Endodermal cell (in vitro differentiated cells): Measurements from ENCODE around the gene RCOR1. TPM values are rescaled to one million over a fixed set of nuclear protein-coding genes. Genes with fewer than 3 reads are reported as not detected.

Experiments used
- DNase-seq: peaks from one replicate; pipeline ENCODE4 v3.0.0-alpha.2; 2017
- H3K27ac ChIP-seq: 2 replicates; pipeline ENCODE4 v1.5.1; 2013; ENCODE audit warnings: mild to moderate bottlenecking, low read depth, low read length, moderate library complexity
- H3K27me3 ChIP-seq: 2 replicates; pipeline ENCODE4 v1.6.1; 2013; ENCODE audit warnings: mild to moderate bottlenecking, low read length, moderate library complexity; ENCODE audit not compliant: insufficient read depth, control insufficient read depth, poor library complexity, severe bottlenecking
- H3K36me3 ChIP-seq: 2 replicates; pipeline ENCODE4 v1.7.0; 2013; ENCODE audit warnings: mild to moderate bottlenecking, low read length, moderate library complexity; ENCODE audit not compliant: control insufficient read depth, insufficient read depth
- H3K4me1 ChIP-seq: one replicate; pipeline ENCODE4 v1.7.0; 2013; ENCODE audit warnings: low read length; ENCODE audit not compliant: control insufficient read depth, insufficient read depth
- H3K4me3 ChIP-seq: 2 replicates; pipeline ENCODE4 v1.5.1; 2013; ENCODE audit warnings: mild to moderate bottlenecking, low read length, moderate library complexity
- H3K9ac ChIP-seq: 2 replicates; pipeline ENCODE4 v1.6.1; 2013; ENCODE audit warnings: mild to moderate bottlenecking, low read length, moderate library complexity; ENCODE audit not compliant: poor library complexity, severe bottlenecking; ENCODE audit errors: extremely low read depth
- H3K9me3 ChIP-seq: 2 replicates; pipeline ENCODE4 v1.6.1; 2013; ENCODE audit warnings: mild to moderate bottlenecking, low read length, moderate library complexity; ENCODE audit not compliant: control insufficient read depth
- H3K27ac Mint-ChIP-seq: 2 replicates; pipeline ENCODE4 v1.8.0; 2020; ENCODE audit warnings: mixed read lengths
- H3K27me3 Mint-ChIP-seq: 2 replicates; pipeline ENCODE4 v1.8.0; 2021; ENCODE audit warnings: mild to moderate bottlenecking, mixed read lengths; ENCODE audit not compliant: insufficient read depth
- H3K36me3 Mint-ChIP-seq: 2 replicates; pipeline ENCODE4 v1.8.0; 2020; ENCODE audit warnings: low read depth, mixed read lengths
- H3K4me1 Mint-ChIP-seq: 2 replicates; pipeline ENCODE4 v1.8.0; 2020; ENCODE audit warnings: mixed read lengths
- H3K4me3 Mint-ChIP-seq: 2 replicates; pipeline ENCODE4 v1.8.0; 2020; ENCODE audit warnings: mild to moderate bottlenecking, moderate library complexity, mixed read lengths
- H3K9me3 Mint-ChIP-seq: 2 replicates; pipeline ENCODE4 v1.8.0; 2020; ENCODE audit warnings: mild to moderate bottlenecking, mixed read lengths
- CTCF ChIP-seq: fragments of 200-600 bp; sonication (generic); conservative IDR thresholded peaks from 2 replicates; pipeline ENCODE4 v1.5.0; 2021; ENCODE audit warnings: antibody characterized with exemption, mild to moderate bottlenecking
- WGBS, 2 experiments: methylation state at CpG; one replicate each; pipeline versions ENCODE4 v1.1.5 to v1.1.7; 2013; ENCODE audit warnings: missing lambda C conversion rate in 2 of 2, mixed read lengths in 1 of 2; ENCODE audit not compliant: insufficient coverage in 1 of 2, insufficient read length in 1 of 2; 5-methylcytosine and 5-hydroxymethylcytosine counted together
- total RNA-seq, 2 donors: library from RNA; stranded (reverse); fragmentation: NEBNext Ultra II Directional in 1 of 2; extraction: Animal tissue kit (Norgen Biotek cat#: 25700) in 1 of 2; gene quantifications; 2 replicates in 1 of 2; 3 replicates in 1 of 2; pipeline ENCODE4 v1.2.1, GENCODE V29; 2021

The RCOR1 gene
- total RNA-seq, 2 donors from 2014 or later = 30.3 to 31.5 TPM

- no peak overlapping the region for H3K4me3 Mint-ChIP-seq
- H3K4me1 Mint-ChIP-seq = peaks cover 5% of the 10 kb centered on the region
- no peaks in the 10 kb centered on the region for H3K27me3 ChIP-seq
- H3K27ac ChIP-seq = peak overlapping the region; percentile 21
- DNase-seq = no peak
- H3K9ac ChIP-seq = no peak overlapping the region
- TF ChIP-seq CTCF = no peak
- 98% methylated on average over 5 to 6 of the region's 6 CpGs for WGBS, 2 experiments
- H3K27me3 Mint-ChIP-seq = no peaks in the 10 kb centered on the region
- peaks cover 15% of the 10 kb centered on the region for H3K36me3 Mint-ChIP-seq
- no peaks in the 10 kb centered on the region for H3K9me3 ChIP-seq
- H3K4me3 ChIP-seq = no peak overlapping the region
- H3K27ac Mint-ChIP-seq = no peak overlapping the region
- H3K4me1 ChIP-seq = no peaks in the 10 kb centered on the region
- peaks cover 17% of the 10 kb centered on the region for H3K36me3 ChIP-seq
- peaks cover 6% of the 10 kb centered on the region for H3K9me3 Mint-ChIP-seq
Observed at GRCh38 chr14:102684298-102684663, 91.8 kb downstream of the RCOR1 start.

- H3K27ac ChIP-seq = no peak overlapping the region
- H3K9me3 ChIP-seq = no peaks in the 10 kb centered on the region
- Mint-ChIP-seq H3K4me3 (no peak overlapping the region), H3K27ac (no peak overlapping the region), H3K9me3 (no peaks in the 10 kb centered on the region), H3K4me1 (peaks cover 5% of the 10 kb centered on the region), H3K27me3 (no peaks in the 10 kb centered on the region), H3K36me3 (peaks cover 10% of the 10 kb centered on the region)
- TF ChIP-seq CTCF = no peak
- no peak overlapping the region for H3K4me3 ChIP-seq
- H3K9ac ChIP-seq = no peak overlapping the region
- DNase-seq = no peak
- peaks cover 17% of the 10 kb centered on the region for H3K36me3 ChIP-seq
- no peaks in the 10 kb centered on the region for H3K27me3 ChIP-seq
- H3K4me1 ChIP-seq = no peaks in the 10 kb centered on the region
- WGBS, 2 experiments = 90 to 93% methylated on average over 7 of the region's 7 CpGs
Observed at GRCh38 chr14:102686196-102686801, 93.8 kb downstream of the RCOR1 start.

GRCh38 chr14:102688290-102688689 lies 95.8 kb downstream of the RCOR1 start:
- Histone ChIP-seq H3K9me3 (no peaks in the 10 kb centered on the region), H3K36me3 (peaks cover 2% of the 10 kb centered on the region), H3K4me3 (no peak overlapping the region), H3K4me1 (peaks cover under 1% of the 10 kb centered on the region), H3K27ac (no peak overlapping the region), H3K9ac (no peak overlapping the region), H3K27me3 (no peaks in the 10 kb centered on the region)
- WGBS, 2 experiments = 94 to 100% methylated on average over 3 of the region's 3 CpGs
- no peak overlapping the region for H3K4me3 Mint-ChIP-seq
- H3K27ac Mint-ChIP-seq = no peak overlapping the region
- no peaks in the 10 kb centered on the region for H3K9me3 Mint-ChIP-seq
- no peak for DNase-seq
- no peaks in the 10 kb centered on the region for H3K27me3 Mint-ChIP-seq
- no peak for TF ChIP-seq CTCF
- peaks cover 9% of the 10 kb centered on the region for H3K4me1 Mint-ChIP-seq
- peaks cover 5% of the 10 kb centered on the region for H3K36me3 Mint-ChIP-seq
